Measurements from ENCODE around the gene CHST3. TPM values are rescaled to one million over a fixed set of nuclear protein-coding genes. Genes with fewer than 3 reads are reported as not detected.

CHST3 gene
- total and polyA plus RNA-seq, 10 of the 15 experiments (the other 5 are each of a cell fraction or from before 2014, with no cell fraction given), result 0.03 to 0.50 (median 0.05) TPM; not detected in 2

DNA sequence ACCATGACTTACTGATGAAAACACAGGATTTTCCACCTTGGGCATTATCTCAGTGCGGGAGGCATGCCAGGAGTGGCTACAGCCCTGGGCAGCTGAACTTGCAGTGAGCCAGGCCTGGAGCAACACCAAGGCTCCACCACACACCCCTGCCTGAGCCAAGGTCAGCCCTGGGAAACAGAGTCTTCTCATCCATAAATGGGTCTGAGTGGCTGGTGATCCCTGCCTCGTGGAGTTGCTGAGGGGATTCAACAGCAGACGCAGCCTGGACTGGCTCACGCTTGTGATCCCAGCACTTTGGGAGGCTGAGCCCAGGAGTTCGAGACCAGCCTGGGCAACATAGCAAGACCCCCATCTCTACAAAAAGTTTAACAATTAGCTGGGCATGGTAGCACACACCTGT lies 91.9 kb downstream of the CHST3 start:
- ChIA-PET RAD21 (ENCODE audit: unreplicated experiment) (interaction anchor here (1.3 kb wide), 1 partner anchor 163 kb away, joined by 3 read pairs; no protein-coding TSS in a partner anchor), SMC1A (ENCODE audit: uncharacterized antibody, unreplicated experiment) (interaction anchor here (0.9 to 1.6 kb wide), 4 partner anchors 69 to 286 kb away, joined by 3 to 4 read pairs (median 3); no protein-coding TSS in a partner anchor), CTCF (interaction anchor here (1.3 to 1.6 kb wide), 3 partner anchors 10 to 77 kb away, joined by 3 to 4 read pairs (median 4); no protein-coding TSS in a partner anchor), POLR2A (no interaction called here)
- no peak overlapping the region for H3K27ac ChIP-seq (ENCODE audit: control insufficient read depth, insufficient read depth)
- H3K27me3 ChIP-seq (replicated peaks in 1 of 2; ENCODE audit: control insufficient read depth in 2 of 2, insufficient read depth in 2 of 2, low read length in 1 of 2), result no peaks in the 10 kb centered on the region
- H3K4me2 ChIP-seq (ENCODE audit: control insufficient read depth, insufficient read depth), result no peak overlapping the region
- H3K9me3 ChIP-seq (replicated peaks; ENCODE audit: control insufficient read depth, insufficient read depth, low read length), result no peaks in the 10 kb centered on the region
- no peaks in the 10 kb centered on the region for H3K79me2 ChIP-seq (ENCODE audit: control insufficient read depth, insufficient read depth, low read length)
- no peak for FAIRE-seq
- H4K20me1 ChIP-seq (ENCODE audit: control insufficient read depth, insufficient read depth), result no peaks in the 10 kb centered on the region
- H3K4me3 ChIP-seq, result no peak overlapping the region
- no peak overlapping the region for H2AFZ ChIP-seq (ENCODE audit: control insufficient read depth, low read depth, low read length)
- TF ChIP-seq, protein P1, sequence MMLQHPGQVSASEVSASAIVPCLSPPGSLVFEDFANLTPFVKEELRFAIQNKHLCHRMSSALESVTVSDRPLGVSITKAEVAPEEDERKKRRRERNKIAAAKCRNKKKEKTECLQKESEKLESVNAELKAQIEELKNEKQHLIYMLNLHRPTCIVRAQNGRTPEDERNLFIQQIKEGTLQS (IDR thresholded peaks at IDR 0.05; ENCODE audit: borderline replicate concordance, extremely low read depth, low read depth, low read length), result no peak
- TF ChIP-seq POU2F2 (IDR thresholded peaks at IDR 0.05; ENCODE audit: borderline replicate concordance, low read depth, low read length) (no peak), NR2F1 (conservative IDR thresholded peaks at IDR 0.05) (no peak), BCL11A (IDR thresholded peaks at IDR 0.05; ENCODE audit: low read depth, low read length) (no peak), NBN (IDR thresholded peaks at IDR 0.05) (no peak), MYC (IDR thresholded peaks at IDR 0.05; ENCODE audit: insufficient read depth, insufficient read length, insufficient replicate concordance, low read length, severe bottlenecking) (no peak), CREM (IDR thresholded peaks at IDR 0.05; ENCODE audit: low read depth) (no peak), BRCA1 (IDR thresholded peaks at IDR 0.05; ENCODE audit: low read depth, low read length) (no peak), KLF5 (IDR thresholded peaks at IDR 0.05; ENCODE audit: partially characterized antibody) (no peak), MXI1 (IDR thresholded peaks at IDR 0.05; ENCODE audit: low read depth, low read length) (no peak), CHD2 (IDR thresholded peaks at IDR 0.05; ENCODE audit: borderline replicate concordance, low read depth, low read length) (no peak)
- no peak for DNase-seq (ENCODE audit: low read depth, low spot score)
- no TSS peak for BruUV-seq (replicated peaks)
- no peak overlapping the region for H3K9ac ChIP-seq (ENCODE audit: control insufficient read depth, insufficient read depth, low read length)
- peaks cover 14% of the 10 kb centered on the region for H3K4me1 ChIP-seq (ENCODE audit: control insufficient read depth, insufficient read depth, low read length)
- intact Hi-C loops (cut with micrococcal nuclease; ENCODE audit: unreplicated experiment) (no loop called here), in situ Hi-C loops (cut with MboI) (no loop called here)
- no peaks in the 10 kb centered on the region for H3K36me3 ChIP-seq (ENCODE audit: control insufficient read depth in 2 of 2, insufficient read depth in 2 of 2, low read length in 1 of 2)
- WGBS (ENCODE audit: insufficient coverage, insufficient replicate concordance, low lambda C conversion rate, missing lambda C conversion rate), result 72% methylated on average over 5 of the region's 5 CpGs
- no peak for ATAC-seq

Measured in GM12878 (cell line).